ENCODE measurements around the gene TMEM236.
"Not testable (repeated sequence)": the region's sequence is repeated elsewhere in the genome, so short reads cannot be mapped to it uniquely, and the experiment has no call there.

Gene TMEM236

GRCh38 chr10:17751781-17752445 is at the start of gene TMEM236:
Gene TMEM236 (plus strand): TSS chr10:17752201. CDS start chr10:17752296, 95 bp downstream.
- in situ Hi-C loops (cut with MboI; ENCODE audit: low sequenced_read_pairs) = no loop called here

- in situ Hi-C loops (cut with MboI; ENCODE audit: low sequenced_read_pairs) = no loop called here
Measured at GRCh38 chr10:17703706-17704105, 48.3 kb upstream of the TMEM236 start.

GRCh38 chr10:17708821-17709220 is 43.2 kb upstream of the TMEM236 start:
- in situ Hi-C loops (cut with MboI; ENCODE audit: low sequenced_read_pairs) = no loop called here

GRCh38 chr10:17709492-17709891 is 42.5 kb upstream of the TMEM236 start:
- in situ Hi-C loops (cut with MboI; ENCODE audit: low sequenced_read_pairs) = no loop called here

- in situ Hi-C loops (cut with MboI; ENCODE audit: low sequenced_read_pairs) = no loop called here
Measured at GRCh38 chr10:17710181-17710580, 41.8 kb upstream of the TMEM236 start.

- in situ Hi-C loops (cut with MboI; ENCODE audit: low sequenced_read_pairs) = no loop called here
Measured at GRCh38 chr10:17712053-17712452, 39.9 kb upstream of the TMEM236 start.

- in situ Hi-C loops (cut with MboI; ENCODE audit: low sequenced_read_pairs) = no loop called here
Measured at GRCh38 chr10:17712717-17713471, 39.1 kb upstream of the TMEM236 start.

- in situ Hi-C loops (cut with MboI; ENCODE audit: low sequenced_read_pairs) = no loop called here
Measured at GRCh38 chr10:17713758-17714157, 38.2 kb upstream of the TMEM236 start.

GRCh38 chr10:17716161-17716560 is 35.8 kb upstream of the TMEM236 start:
- in situ Hi-C loops (cut with MboI; ENCODE audit: low sequenced_read_pairs) = no loop called here

- in situ Hi-C loops (cut with MboI; ENCODE audit: low sequenced_read_pairs) = not testable (repeated sequence)
Measured at GRCh38 chr10:17722317-17723014, 29.5 kb upstream of the TMEM236 start.

- in situ Hi-C loops (cut with MboI; ENCODE audit: low sequenced_read_pairs) = loop anchor here (25.0 kb wide), 1 partner anchor 113 kb away; the partner anchor contains the start of gene HACD1
Measured at GRCh38 chr10:17725703-17726102, 26.3 kb upstream of the TMEM236 start.

- in situ Hi-C loops (cut with MboI; ENCODE audit: low sequenced_read_pairs) = loop anchor here (25.0 kb wide), 1 partner anchor 117 kb away; the partner anchor contains the start of gene HACD1
Measured at GRCh38 chr10:17729630-17730029, 22.4 kb upstream of the TMEM236 start.

- in situ Hi-C loops (cut with MboI; ENCODE audit: low sequenced_read_pairs) = loop anchor here (25.0 kb wide), 1 partner anchor 118 kb away; the partner anchor contains the start of gene HACD1
Measured at GRCh38 chr10:17730667-17731066, 21.3 kb upstream of the TMEM236 start.

- in situ Hi-C loops (cut with MboI; ENCODE audit: low sequenced_read_pairs) = loop anchor here (25.0 kb wide), 1 partner anchor 119 kb away; the partner anchor contains the start of gene HACD1
Measured at GRCh38 chr10:17731331-17732020, 20.5 kb upstream of the TMEM236 start.

- in situ Hi-C loops (cut with MboI; ENCODE audit: low sequenced_read_pairs) = loop anchor here (25.0 kb wide), 1 partner anchor 121 kb away; the partner anchor contains the start of gene HACD1
Measured at GRCh38 chr10:17733620-17734019, 18.4 kb upstream of the TMEM236 start.

GRCh38 chr10:17734432-17735080 is 17.4 kb upstream of the TMEM236 start:
- in situ Hi-C loops (cut with MboI; ENCODE audit: low sequenced_read_pairs) = loop anchor here (25.0 kb wide), 1 partner anchor 122 kb away; the partner anchor contains the start of gene HACD1

GRCh38 chr10:17735166-17735941 is 16.6 kb upstream of the TMEM236 start:
- in situ Hi-C loops (cut with MboI; ENCODE audit: low sequenced_read_pairs) = loop anchor here (25.0 kb wide), 1 partner anchor 123 kb away; the partner anchor contains the start of gene HACD1

GRCh38 chr10:17736223-17736622 is 15.8 kb upstream of the TMEM236 start:
- in situ Hi-C loops (cut with MboI; ENCODE audit: low sequenced_read_pairs) = loop anchor here (25.0 kb wide), 1 partner anchor 124 kb away; the partner anchor contains the start of gene HACD1

Measured in HL-60/S4 treated with retinoic acid at 250 ng/mL for 4 days and 3 days (cell line).